Neural progenitor cell (in vitro differentiated cells): ENCODE measurements around the gene KIF26A.
"Not testable (repeated sequence)": the region's sequence is repeated elsewhere in the genome, so short reads cannot be mapped to it uniquely, and the experiment has no call there.

Experiments
- EZH2 ChIP-seq: fragments of 200-600 bp; sonication (generic); IDR thresholded peaks from 2 replicates; pipeline ENCODE4 v1.6.1; 2017; ENCODE audit warnings: antibody characterized with exemption, mild to moderate bottlenecking, moderate library complexity
- EZH2phosphoT487 ChIP-seq: fragments of 200-600 bp; sonication (generic); IDR thresholded peaks from 2 replicates; pipeline ENCODE4 v1.6.1; 2017; ENCODE audit warnings: antibody characterized with exemption

DNA sequence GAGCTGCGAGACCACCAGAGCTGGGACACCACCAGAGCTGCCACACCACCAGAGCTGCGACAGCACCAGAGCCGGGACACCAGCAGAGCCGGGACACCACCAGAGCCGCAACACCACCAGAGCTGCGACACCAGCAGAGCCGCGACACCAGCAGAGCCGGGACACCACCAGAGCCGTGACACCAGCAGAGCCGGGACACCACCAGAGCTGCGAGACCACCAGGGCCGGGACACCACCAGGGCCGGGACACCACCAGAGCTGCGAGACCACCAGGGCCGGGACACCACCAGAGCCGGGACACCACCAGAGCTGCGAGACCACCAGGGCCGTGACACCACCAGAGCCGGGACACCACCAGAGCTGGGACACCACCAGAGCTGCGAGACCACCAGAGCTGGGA lies 69.9 kb downstream of the KIF26A start:
- TF ChIP-seq EZH2phosphoT487, EZH2: not testable (repeated sequence)
